GM10847 (cell line): ENCODE measurements around the gene VIPR1.

Experiments used
- POLR2A ChIP-seq: IDR thresholded peaks from 2 replicates; pipeline ENCODE4 v1.6.1; 2011; ENCODE audit not compliant: insufficient read length; ENCODE audit errors: extremely low read depth

Gene VIPR1

DNA sequence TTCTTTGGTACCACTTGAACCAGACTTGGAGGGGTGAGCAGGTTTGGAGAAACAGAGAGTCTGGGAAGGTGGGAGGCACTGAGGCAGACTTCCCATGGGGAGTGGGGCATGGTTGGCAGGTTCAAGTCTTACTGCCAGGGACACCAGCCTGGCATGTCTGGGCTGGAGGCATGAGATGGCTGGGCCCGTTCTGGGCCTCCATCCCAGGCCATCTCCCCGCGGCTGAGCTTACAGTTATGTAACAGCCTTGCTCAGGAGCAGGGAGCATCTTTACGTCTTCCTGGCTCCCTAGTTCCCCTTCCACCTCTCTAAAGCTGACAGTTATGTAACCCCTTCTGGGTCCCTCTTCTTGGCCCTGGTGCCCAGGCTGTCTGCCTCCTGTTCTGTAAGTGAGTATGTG, 12.4 kb downstream of the VIPR1 start:
- no peak for TF ChIP-seq POLR2A

- no peak for TF ChIP-seq POLR2A
Measured at GRCh38 chr3:42515391-42515916, 13.0 kb downstream of the VIPR1 start.

DNA sequence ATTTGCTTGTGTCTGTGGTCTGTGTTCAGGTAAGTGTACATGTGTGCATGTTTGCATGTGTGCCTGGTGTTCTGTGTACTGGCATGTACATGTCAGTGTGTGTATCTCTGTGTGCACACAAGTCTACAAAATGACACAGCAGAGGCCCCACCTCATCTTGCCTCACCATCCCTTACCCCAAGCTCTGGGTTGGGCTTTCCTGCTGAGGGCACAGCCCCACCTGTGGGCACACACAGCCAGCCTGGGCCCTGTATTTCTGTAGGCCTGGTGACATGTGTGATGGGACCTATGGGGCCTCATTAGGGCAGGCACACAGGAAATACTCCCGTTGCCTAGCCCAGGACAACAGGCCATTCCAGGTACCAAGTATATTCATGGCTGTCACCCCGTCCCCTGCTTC, 13.5 kb downstream of the VIPR1 start:
- no peak for TF ChIP-seq POLR2A

GRCh38 chr3:42516443-42516842, 14.0 kb downstream of the VIPR1 start:
- no peak for TF ChIP-seq POLR2A

GRCh38 chr3:42517117-42517516, 14.7 kb downstream of the VIPR1 start:
- no peak for TF ChIP-seq POLR2A

- no peak for TF ChIP-seq POLR2A
Measured at GRCh38 chr3:42518800-42519567, 16.5 kb downstream of the VIPR1 start.

- TF ChIP-seq POLR2A: no peak
Measured at GRCh38 chr3:42519568-42519962, 17.1 kb downstream of the VIPR1 start.

DNA sequence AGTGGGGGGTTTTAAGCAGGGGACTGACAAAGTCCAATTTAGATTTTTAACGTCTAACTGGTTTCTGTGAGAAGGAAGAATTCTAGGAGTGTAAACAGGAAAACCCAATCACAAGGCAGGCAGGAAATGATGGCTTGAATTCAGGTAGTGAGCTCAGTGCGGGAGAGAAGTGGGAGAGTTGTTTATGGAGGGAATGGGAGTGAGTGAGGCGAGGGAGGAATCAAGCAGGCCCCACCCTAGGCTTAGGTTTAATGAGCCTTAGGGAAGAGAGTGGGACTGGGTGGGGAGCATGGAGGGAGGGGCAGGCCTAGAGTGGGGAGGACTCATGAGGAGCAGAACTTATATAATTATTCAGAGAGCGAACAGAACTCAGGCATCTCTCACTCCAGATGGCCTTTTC, 17.9 kb downstream of the VIPR1 start:
- TF ChIP-seq POLR2A: no peak

DNA sequence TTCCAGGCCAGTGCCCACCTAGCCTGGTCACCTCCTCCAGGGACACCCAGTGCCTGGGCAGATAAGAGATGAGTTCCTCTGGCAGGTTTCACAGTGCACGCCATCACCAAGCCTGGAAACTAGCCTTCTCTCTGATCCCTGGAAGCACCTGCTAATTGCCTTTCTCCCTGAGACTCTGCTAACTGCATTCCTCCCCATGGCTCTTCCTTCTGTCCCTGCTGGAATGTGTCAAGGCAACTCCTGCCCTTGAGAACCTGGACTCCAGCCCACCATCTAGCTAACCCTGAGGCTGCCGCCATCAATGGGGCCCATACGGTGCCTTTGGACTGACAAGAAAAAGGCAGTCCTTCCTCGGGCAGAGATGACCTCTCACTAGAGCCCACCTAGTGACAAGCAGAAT, 18.5 kb downstream of the VIPR1 start:
- TF ChIP-seq POLR2A: no peak

GRCh38 chr3:42524751-42525150, 22.3 kb downstream of the VIPR1 start:
- TF ChIP-seq POLR2A: no peak

GRCh38 chr3:42525212-42525611, 22.8 kb downstream of the VIPR1 start:
- TF ChIP-seq POLR2A: no peak

DNA sequence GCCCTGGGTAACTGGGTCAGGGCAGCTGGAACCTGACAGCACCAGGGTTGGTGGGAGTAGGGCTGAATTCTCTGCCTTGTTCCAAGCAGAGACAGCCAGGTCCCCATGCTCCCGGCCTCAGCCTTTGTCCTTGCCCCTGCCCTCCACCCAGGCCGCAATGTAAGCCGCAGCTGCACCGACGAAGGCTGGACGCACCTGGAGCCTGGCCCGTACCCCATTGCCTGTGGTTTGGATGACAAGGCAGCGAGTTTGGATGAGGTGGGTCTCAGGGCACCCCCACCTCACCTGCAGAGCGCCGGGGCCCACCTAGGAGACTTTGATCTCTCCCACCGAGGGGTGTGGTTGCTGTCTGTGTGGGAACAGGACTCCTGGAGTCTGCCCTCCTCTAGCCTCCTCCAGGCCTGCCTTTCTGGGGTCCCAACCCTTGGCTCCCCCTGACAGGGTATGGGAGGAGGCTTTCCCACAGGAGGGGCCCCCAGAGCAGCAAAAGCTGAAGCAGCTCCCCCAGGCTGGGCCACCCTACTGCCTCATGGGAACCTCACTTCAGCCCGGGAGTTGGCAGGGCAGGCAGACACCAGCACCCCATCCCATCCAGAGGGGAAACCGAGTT, 23.4 kb downstream of the VIPR1 start:
- no peak for TF ChIP-seq POLR2A

- TF ChIP-seq POLR2A: no peak
Measured at GRCh38 chr3:42526616-42527367, 24.3 kb downstream of the VIPR1 start.

GRCh38 chr3:42527368-42527917, 25.0 kb downstream of the VIPR1 start:
- no peak for TF ChIP-seq POLR2A

- no peak for TF ChIP-seq POLR2A
Measured at GRCh38 chr3:42529468-42529867, 27.0 kb downstream of the VIPR1 start.

DNA sequence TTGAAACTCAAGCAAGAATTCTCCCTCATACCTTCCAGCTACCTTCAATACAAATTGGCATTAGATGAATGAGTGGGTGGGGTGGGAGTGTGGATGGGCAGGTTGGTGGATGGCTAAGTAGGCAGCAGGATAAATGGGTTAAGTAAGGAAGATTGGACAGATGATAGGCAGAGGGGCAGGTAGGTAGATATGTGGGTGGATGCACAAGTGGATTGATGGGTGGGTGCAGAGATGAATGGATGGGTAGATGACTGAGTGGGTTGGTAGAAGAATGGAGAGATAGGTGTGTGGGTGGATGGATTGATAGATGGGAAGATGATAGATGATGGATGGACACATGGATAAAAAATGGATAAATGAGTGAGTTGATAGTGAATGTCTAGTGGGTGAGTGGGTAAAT, 27.6 kb downstream of the VIPR1 start:
- no peak for TF ChIP-seq POLR2A

- no peak for TF ChIP-seq POLR2A
Measured at GRCh38 chr3:42531470-42531869, 29.0 kb downstream of the VIPR1 start.
